Lower lobe of right lung (tissue), 2 donors: ENCODE measurements around the gene IL25. TPM values are rescaled to one million over a fixed set of nuclear protein-coding genes. Genes with fewer than 3 reads are reported as not detected.

Experiments
- ATAC-seq, 2 donors: fragments of 200-7000 bp; cut with Tn5 transposase; one replicate each; pipeline ENCODE4 v1.9.1; 2020 to 2022; ENCODE audit warnings: mild to moderate bottlenecking in 2 of 2, moderate library complexity in 2 of 2
- DNase-seq: peaks from one replicate; pipeline ENCODE4 v3.0.0-alpha.2; 2020
- H3K27ac ChIP-seq: fragments of 200-600 bp; one replicate; pipeline ENCODE4 v1.8.0; 2022
- H3K27me3 ChIP-seq: fragments of 200-600 bp; one replicate; pipeline ENCODE4 v1.8.0; 2022; ENCODE audit warnings: low read depth
- H3K36me3 ChIP-seq: fragments of 200-600 bp; one replicate; pipeline ENCODE4 v1.8.0; 2022; ENCODE audit warnings: mild to moderate bottlenecking
- H3K4me1 ChIP-seq: fragments of 200-600 bp; one replicate; pipeline ENCODE4 v1.8.0; 2022
- H3K4me3 ChIP-seq: fragments of 200-600 bp; one replicate; pipeline ENCODE4 v1.8.0; 2022; ENCODE audit warnings: mild to moderate bottlenecking
- H3K9me3 ChIP-seq: fragments of 200-600 bp; one replicate; pipeline ENCODE4 v1.8.0; 2022
- intact Hi-C: fragments of 100-400 bp; cut with DNase I; formaldehyde crosslinking; loops from one replicate; pipeline ENCODE4 v1.11.0; 2022
- total RNA-seq: library from RNA; stranded (reverse); fragmentation: NEBNext Ultra II Directional; extraction: Animal tissue kit (Norgen Biotek cat#: 25700); gene quantifications from one replicate; pipeline ENCODE4 v1.2.1, GENCODE V29; 2021
- TF ChIP-seq, protein P1 (sequence below): fragments of 200-600 bp; IDR thresholded peaks from one replicate; pipeline ENCODE4 v1.8.0; 2022; ENCODE audit warnings: antibody characterized with exemption, mild to moderate bottlenecking
- donor health status: DM: no; HTN: yes; CAD: no; lungs with severe emphysema.

Gene IL25
- total RNA-seq, 1 donor from 2014 or later: not detected

DNA sequence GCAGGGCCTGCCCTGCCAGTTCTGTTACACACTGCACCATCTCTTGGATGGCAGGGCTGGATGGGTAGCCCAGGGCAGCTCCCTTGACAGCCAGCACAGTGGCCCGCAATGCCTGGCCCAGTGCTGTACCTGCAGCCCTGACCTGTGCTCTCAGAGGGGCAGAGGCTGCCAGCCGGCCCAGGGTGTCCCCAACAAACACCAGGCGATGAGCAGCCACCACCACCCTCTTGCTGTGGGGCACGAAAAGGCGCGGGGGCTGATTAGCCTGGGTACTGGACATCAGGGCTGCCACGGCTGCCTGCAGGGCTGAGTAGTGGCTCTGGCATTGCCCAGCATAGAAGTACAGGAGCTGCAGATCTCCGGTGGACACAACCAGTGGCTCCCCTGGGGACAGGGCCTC is 15.3 kb upstream of the IL25 start:
- TF ChIP-seq, protein P1, sequence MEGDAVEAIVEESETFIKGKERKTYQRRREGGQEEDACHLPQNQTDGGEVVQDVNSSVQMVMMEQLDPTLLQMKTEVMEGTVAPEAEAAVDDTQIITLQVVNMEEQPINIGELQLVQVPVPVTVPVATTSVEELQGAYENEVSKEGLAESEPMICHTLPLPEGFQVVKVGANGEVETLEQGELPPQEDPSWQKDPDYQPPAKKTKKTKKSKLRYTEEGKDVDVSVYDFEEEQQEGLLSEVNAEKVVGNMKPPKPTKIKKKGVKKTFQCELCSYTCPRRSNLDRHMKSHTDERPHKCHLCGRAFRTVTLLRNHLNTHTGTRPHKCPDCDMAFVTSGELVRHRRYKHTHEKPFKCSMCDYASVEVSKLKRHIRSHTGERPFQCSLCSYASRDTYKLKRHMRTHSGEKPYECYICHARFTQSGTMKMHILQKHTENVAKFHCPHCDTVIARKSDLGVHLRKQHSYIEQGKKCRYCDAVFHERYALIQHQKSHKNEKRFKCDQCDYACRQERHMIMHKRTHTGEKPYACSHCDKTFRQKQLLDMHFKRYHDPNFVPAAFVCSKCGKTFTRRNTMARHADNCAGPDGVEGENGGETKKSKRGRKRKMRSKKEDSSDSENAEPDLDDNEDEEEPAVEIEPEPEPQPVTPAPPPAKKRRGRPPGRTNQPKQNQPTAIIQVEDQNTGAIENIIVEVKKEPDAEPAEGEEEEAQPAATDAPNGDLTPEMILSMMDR: no peak
- ATAC-seq: no peak
- intact Hi-C loops: no loop called here
- H3K9me3 ChIP-seq: no peaks in the 10 kb centered on the region
- H3K27ac ChIP-seq: no peak overlapping the region
- H3K36me3 ChIP-seq: peaks cover 12% of the 10 kb centered on the region
- peaks cover 5% of the 10 kb centered on the region for H3K27me3 ChIP-seq
- H3K4me1 ChIP-seq: peaks cover 11% of the 10 kb centered on the region
- DNase-seq: no peak
- H3K4me3 ChIP-seq: no peak overlapping the region

DNA sequence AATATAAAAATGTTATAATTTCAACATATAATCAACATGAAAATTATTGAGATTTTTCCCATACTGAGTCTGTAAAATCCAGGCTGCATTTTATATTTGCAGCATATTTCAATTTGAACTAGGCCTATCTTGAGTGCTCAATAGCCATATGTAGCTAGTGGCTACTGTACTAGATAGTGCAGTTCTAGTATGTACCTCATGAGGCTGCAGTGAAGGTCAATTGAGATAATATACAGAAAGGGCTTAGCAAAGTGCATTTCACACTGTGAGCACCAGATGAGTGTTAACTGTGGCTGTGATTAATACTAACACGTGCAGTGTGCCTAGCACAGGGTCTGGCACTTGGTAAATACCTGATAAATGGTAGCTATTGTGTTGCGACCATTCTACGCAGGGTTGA is 14.6 kb upstream of the IL25 start:
- ATAC-seq (no peak), DNase-seq (no peak)
- TF ChIP-seq, protein P1: no peak
- intact Hi-C loops: no loop called here
- Histone ChIP-seq H3K27me3 (no peaks in the 10 kb centered on the region), H3K27ac (no peak overlapping the region), H3K36me3 (peaks cover 12% of the 10 kb centered on the region), H3K4me3 (no peak overlapping the region), H3K9me3 (no peaks in the 10 kb centered on the region), H3K4me1 (peaks cover 3% of the 10 kb centered on the region)

DNA sequence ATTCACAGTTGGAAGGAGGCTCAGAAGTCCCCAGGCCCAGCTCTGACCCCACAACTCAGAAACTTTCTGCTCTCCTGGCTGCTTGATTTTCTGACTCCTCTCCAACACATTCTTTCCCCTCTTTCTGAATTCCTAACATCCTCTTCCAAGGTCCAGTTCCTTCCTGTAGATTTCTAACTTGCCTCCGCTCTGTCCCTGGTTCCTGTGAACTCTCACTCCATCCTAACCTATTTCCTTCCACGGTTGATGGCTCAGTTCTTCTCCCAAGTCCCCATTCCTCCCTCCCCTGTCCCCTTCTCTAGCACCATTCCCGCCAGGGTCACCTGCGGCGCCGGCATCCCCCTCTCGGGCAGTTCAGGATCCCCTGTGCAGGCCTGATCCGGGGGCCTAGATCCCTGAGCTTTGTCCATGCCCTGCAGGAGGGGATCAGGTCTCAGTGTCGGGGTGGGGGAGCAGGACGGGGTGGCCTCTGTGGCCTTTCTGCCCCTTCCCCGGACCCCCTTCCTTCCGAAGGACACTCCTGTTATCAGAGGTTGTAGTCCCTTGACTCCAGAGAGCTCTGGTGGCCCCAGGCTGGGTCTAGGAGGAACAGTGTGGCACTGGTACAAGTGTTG is 13.9 kb upstream of the IL25 start:
- H3K4me3 ChIP-seq: no peak overlapping the region
- no peak overlapping the region for H3K27ac ChIP-seq
- H3K36me3 ChIP-seq: peaks cover 12% of the 10 kb centered on the region
- no peaks in the 10 kb centered on the region for H3K9me3 ChIP-seq
- H3K27me3 ChIP-seq: no peaks in the 10 kb centered on the region
- ATAC-seq: no peak
- no peaks in the 10 kb centered on the region for H3K4me1 ChIP-seq
- TF ChIP-seq, protein P1: no peak
- intact Hi-C loops: no loop called here
- no peak for DNase-seq

DNA sequence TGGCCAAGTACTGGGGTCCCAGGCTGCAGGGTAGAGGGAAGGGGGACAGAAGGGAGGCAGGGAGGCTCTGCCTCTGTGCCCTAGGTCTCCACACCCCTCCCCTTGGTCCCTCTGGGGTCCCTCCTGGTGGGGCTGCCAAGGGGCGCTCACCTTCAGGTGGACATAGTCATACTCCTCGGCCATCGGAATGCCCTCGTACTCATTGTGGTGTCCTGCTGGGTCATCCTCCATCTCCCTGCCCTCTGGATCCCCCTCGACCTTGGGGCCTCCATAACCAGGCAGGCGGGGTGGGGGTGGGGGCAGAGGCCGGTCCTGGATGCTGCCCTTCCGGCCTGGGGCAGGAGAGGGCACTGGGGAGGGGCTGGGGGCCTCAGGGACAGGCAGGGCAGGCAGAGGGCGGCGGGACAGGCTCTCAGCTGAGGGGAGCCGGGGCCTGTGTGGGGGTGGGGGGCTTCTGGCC is 13.4 kb upstream of the IL25 start:
- Histone ChIP-seq H3K36me3 (peaks cover 12% of the 10 kb centered on the region), H3K27me3 (peaks cover 4% of the 10 kb centered on the region), H3K4me3 (no peak overlapping the region), H3K9me3 (no peaks in the 10 kb centered on the region), H3K4me1 (peaks cover 3% of the 10 kb centered on the region), H3K27ac (no peak overlapping the region)
- no peak for ATAC-seq
- intact Hi-C loops: no loop called here
- DNase-seq: no peak
- TF ChIP-seq, protein P1: no peak

DNA sequence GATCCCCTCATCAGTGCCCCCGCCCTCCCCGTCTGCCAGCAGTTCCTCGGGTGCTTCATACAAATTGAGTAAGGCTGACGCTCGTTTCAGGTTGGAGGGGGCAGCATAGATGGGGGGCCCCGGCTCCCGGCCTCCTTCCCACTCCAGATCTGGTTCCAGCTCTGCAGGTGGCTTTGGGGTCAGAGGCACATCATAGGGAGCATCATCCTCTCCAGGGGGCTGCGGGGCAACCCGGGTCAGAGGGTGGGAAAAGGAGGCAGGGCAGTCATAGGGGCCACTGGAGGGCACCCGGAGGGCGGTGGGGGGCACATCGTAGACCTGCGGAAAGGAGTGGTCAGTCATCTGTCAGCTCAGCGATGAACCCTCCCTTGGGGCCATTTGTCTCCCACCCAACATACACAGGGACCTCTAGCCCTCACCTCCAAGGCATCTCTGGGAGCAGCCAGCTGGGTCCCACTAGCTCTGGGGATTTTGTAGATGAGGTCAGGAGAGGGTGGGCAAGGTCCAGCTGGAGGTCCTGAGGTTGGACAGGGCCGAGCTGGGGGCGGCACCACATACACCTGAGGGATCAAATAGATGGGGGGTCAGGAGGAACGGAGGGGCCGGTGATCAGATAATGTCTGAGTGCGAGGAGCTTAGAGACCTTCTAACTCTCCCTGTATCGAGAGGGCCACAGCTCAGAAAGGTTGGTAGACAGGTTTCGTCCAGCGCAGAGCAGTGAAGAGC is 12.7 kb upstream of the IL25 start:
- peaks cover 12% of the 10 kb centered on the region for H3K36me3 ChIP-seq
- intact Hi-C loops: no loop called here
- H3K27me3 ChIP-seq: peaks cover 11% of the 10 kb centered on the region
- no peak overlapping the region for H3K27ac ChIP-seq
- TF ChIP-seq, protein P1: no peak
- H3K4me3 ChIP-seq: no peak overlapping the region
- DNase-seq: no peak
- H3K9me3 ChIP-seq: no peaks in the 10 kb centered on the region
- ATAC-seq: no peak
- H3K4me1 ChIP-seq: peaks cover 6% of the 10 kb centered on the region
